ENCODE data around the gene ZNF581.
A peak's percentile ranks its signal among the peaks of the same experiment; 100 is the strongest.

Gene ZNF581

DNA sequence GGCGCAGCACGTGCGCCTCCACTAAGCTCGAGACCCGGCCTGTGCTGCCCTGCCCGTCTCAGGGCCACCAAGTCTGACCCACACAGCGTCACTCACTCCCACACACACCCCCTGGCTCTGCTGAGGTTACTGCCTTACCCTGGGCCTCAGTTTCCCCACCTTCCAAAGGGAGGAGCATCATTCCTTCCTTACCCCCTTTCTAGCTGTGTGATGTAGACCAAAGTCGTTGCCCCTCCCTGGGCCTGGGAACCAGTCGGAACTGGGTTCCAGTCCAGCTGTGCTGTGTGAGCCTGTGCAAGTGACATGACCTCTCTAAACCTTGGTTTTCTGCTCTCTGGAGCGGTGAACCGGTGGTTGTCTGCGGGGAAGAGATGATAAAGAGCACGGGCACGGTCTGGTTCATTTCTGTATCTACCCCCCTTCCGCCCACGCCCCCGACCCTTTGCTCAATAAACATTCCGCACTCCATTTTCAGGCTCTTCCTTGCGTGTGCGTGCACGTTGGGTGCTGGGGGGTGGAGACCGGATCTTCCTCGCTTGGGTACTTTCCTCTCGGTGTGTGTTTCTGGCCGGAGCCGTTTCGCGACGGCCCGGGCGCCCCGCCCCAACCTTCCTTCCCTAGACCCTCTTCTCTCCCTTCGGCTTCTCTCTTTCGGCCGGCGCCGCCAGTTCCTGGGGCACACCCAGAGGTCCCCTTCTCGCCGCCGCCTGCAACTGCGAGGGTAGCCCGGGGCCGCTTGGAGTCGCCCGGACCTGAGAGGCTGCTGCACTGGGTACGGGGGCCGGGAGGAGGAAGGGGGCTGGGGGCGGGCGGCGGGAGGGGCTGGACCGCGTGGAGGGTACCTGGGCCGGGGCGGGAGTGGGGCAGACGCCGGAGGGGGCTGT lies at the start of gene ZNF581:
Gene ZNF581 (plus strand): TSS at position 647 of the 884 bp plus-strand sequence. CDS start 923 bp downstream, outside the sequence.
- DNase-seq, result peak; percentile 87

DNA sequence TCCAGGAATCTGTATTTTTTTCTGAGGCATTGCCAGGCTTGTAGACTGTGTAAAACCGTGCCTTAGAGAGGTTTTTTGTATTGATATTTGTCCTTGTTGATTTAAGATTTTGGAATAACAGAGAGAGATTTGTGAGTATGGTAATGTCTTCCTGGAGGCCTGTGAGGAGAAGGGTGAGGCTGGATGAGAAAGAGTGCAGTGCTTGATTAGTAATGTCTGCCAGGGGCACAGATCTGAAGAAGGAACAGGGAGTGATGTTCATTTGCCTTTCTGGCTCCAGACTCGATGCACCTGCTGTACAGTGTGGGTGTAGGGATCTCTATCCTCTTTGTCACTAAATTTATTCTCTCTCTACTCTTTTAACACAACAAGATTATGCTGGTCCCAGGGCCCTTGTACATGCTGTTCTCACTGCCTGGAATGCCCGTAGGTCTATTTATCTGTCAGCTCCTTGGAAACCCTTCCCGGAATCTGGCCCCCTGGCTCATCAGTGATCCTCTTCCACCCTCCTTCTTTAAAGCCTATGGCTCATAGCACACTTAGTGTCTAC lies 48.4 kb upstream of the ZNF581 start:
- no peak for DNase-seq

DNA sequence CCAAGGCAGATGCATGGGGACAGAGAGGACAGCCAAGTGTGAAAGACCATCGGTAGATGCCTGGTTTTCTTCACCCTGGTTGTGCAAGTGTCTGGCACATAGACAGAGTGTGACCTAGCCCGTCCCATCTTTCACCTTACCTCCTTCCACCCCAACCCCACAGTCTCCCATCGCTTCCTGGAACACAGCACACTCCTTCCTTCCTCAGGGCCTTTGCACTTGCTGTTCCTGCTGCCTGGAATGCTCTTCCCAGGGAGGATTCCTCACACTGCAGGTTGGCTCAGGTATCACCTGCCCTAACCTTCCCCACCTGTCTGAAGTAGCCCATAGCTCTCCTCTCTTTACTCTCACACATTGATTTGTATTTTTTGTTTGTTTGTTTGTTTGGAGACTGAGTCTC lies 47.1 kb upstream of the ZNF581 start:
- DNase-seq, result no peak

- no peak for DNase-seq
Observed at GRCh38 chr19:55597501-55597921, 45.9 kb upstream of the ZNF581 start.

DNA sequence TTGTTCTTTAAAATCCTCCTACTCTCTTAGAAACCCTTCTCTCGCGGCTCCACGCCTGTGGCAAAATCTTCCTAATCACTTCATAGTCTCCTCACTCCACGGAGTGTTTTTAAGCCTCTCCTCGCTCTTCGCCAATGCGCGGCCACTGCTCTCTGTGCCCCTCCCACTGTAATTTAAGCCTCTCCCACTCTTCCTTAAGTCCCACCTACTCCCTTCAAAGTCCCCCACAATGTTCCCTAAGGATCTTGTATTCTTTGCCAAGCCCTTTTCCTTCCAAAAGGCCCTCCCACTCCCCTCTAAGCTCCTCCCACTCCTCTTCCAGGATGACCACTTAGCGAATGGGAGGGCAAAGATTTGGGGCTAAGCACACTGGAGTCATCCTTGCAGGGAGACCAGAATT lies 45.4 kb upstream of the ZNF581 start:
- DNase-seq, result no peak

- peak; percentile 97 for DNase-seq
Observed at GRCh38 chr19:55598719-55599467, 44.6 kb upstream of the ZNF581 start.

DNA sequence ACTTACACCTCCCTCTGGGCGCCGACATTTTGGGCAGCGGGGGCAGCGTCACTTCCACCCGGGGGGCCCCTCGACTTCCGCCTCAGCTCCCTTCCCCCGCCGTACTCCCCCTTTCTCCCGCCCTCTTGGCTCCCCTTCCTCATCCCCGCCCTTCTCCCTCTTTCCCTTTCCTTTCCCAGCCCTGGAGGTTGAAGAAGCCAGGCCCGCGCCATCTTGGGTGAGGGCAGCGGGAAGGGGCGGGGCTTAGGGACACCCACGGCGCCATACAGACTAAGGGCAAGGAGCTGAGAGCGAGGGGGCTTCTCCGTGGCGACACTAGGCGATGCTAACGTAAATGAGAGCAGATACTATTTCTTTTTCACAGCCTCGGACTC lies 44.0 kb upstream of the ZNF581 start, which contains the start of gene FIZ1:
Gene FIZ1 (minus strand): TSS at position 50 of the 374 bp plus-strand sequence. CDS start 1,652 bp downstream, outside the sequence.
- peak; percentile 98 for DNase-seq

- DNase-seq, result peak; percentile 87
Observed at GRCh38 chr19:55599842-55600661, 43.4 kb upstream of the ZNF581 start, which contains the start of gene ZNF524. Gene ZNF524, plus strand, starts transcription at chr19:55600288. Its CDS starts 1,825 bp downstream, at chr19:55602113.

- DNase-seq, result no peak
Observed at GRCh38 chr19:55600662-55601028, 42.8 kb upstream of the ZNF581 start.

DNA sequence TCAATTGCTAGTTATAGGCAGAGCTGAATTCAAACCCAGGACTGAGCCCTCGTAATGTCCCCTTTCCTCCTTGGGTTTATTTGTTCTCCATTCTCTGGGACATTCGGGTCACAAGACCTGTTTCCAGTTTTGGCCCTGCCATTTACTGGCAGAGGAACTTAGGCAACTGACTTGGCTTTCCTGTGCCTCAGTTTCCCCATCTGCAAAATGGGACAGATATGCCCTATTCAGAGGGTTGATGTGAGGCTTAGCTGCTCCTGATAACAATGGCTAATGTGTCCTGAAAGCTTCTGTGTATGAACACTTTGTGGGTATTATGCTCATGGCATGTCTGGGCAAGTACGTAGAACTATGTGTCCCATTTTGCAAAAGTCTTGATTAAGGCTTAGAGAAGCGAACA lies 42.4 kb upstream of the ZNF581 start:
- no peak for DNase-seq

DNA sequence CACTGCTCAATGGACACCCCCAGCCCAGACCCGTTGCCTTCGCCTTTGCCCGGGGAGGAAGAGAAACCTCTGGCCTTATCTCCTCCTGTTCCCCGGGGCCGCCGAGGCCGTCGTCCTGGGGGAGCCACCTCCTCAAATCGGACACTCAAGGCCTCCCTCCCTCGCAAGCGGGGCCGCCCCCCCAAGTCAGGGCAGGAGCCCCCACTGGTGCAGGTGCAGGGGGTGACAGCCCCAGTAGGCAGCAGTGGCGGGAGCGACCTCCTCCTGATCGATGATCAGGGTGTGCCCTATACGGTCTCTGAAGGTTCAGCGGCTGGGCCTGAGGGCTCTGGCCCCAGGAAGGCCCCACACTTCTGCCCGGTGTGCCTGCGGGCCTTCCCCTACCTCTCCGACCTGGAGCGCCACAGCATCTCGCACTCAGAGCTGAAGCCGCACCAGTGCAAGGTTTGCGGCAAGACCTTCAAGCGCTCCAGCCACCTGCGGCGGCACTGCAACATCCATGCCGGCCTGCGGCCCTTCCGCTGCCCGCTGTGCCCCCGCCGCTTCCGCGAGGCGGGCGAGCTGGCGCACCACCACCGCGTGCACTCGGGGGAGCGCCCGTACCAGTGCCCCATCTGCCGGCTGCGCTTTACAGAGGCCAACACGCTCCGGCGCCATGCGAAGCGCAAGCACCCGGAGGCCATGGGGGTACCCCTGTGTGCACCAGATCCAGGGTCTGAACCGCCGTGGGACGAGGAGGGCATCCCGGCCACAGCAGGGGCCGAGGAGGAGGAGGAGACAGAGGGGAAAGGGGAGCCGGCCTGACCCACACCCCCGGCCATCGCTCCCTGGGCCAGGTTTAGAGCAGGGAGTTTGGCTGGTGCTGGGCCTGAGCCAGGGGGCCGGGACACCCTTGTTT lies 41.1 kb upstream of the ZNF581 start:
- no peak for DNase-seq

DNA sequence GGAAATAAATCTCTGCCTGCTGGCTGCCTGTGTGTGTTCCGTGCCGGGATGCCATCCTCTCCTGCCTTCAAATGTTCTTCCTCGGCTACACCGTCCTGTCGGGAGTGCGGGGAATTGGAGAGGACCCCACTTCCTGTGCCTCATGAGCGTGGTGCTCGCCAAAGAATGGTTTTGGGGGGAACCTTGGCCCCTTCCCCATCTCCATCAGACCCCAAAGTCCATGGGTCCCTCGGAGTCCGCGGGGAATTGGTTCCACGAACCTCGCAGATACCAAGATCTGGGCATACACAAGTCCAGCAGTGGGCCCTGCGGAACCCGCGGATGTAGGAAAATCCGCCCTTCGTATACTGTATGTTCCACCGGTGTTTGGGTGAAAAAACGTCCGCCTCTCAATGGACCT lies 40.3 kb upstream of the ZNF581 start:
- DNase-seq, result no peak

- DNase-seq, result no peak
Observed at GRCh38 chr19:55603581-55604292, 39.7 kb upstream of the ZNF581 start.

GRCh38 chr19:55605207-55605636 lies 38.2 kb upstream of the ZNF581 start:
- peak; percentile 99 for DNase-seq

- DNase-seq, result peak; percentile 74
Observed at GRCh38 chr19:55605637-55606470, 37.6 kb upstream of the ZNF581 start, which contains the start of gene ZNF865. Gene ZNF865, plus strand, starts transcription at chr19:55605647. Its CDS starts 7,972 bp downstream, at chr19:55613619.

- no peak for DNase-seq
Observed at GRCh38 chr19:55606471-55606787, 37.0 kb upstream of the ZNF581 start.

DNA sequence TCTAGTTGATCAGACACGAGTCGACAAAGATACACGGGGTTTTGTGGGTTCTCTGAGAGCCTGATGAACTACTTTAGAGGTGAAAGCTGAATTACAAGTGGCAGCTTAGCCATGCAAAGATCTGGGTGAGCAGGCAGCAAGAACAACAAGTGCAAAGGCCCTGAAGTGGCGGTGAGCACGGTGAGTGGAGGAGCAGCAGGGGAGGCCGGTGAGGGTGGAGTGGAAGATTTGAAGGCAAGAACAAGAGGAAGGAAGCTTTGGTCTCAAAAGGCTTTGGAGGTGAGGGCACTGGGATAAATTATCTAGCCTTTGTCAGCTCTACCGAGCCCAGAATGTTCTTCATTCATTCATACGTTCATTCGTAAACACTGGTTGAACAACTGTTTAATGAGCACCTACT lies 36.6 kb upstream of the ZNF581 start:
- no peak for DNase-seq

GRCh38 chr19:55609326-55609725 lies 34.1 kb upstream of the ZNF581 start:
- DNase-seq, result no peak

GRCh38 chr19:55611300-55611982 lies 32.0 kb upstream of the ZNF581 start:
- DNase-seq, result no peak
